ENCODE measurements around the gene EYA2.

EYA2 gene

GRCh38 chr20:47009784-47010183 is 115.1 kb downstream of the EYA2 start:
- DNase-seq, result no peak

DNA sequence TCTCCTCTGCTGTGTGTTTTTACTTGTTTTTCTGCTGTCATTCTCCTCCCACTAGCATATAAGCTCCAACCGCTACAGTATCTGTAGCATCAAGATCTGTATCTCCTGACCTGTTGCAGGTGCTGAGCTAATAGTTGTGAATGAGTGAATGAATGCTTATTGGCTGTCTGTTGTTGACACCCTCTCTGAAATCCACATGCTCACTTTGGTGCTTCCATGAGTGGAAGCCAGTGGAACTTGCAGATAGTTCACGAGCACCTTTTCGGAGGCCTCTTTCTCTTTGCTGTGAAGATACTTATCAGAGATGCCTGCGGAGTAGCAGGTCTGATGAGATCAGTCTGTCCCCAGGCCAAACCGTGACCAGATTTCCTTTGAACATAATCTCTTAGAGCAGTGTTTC is 117.3 kb downstream of the EYA2 start:
- DNase-seq, result no peak

GRCh38 chr20:47013606-47014005 is 119.0 kb downstream of the EYA2 start:
- DNase-seq, result no peak

- DNase-seq, result no peak
Measured at GRCh38 chr20:47016068-47016664, 121.5 kb downstream of the EYA2 start.

GRCh38 chr20:47018381-47018780 is 123.7 kb downstream of the EYA2 start:
- DNase-seq, result no peak

GRCh38 chr20:47019121-47019824 is 124.6 kb downstream of the EYA2 start:
- peak; percentile 1 for DNase-seq

GRCh38 chr20:47020231-47020630 is 125.6 kb downstream of the EYA2 start:
- DNase-seq, result no peak

- DNase-seq, result no peak
Measured at GRCh38 chr20:47021850-47022249, 127.2 kb downstream of the EYA2 start.

- DNase-seq, result no peak
Measured at GRCh38 chr20:47024461-47024937, 129.9 kb downstream of the EYA2 start.

- DNase-seq, result no peak
Measured at GRCh38 chr20:47027042-47027441, 132.4 kb downstream of the EYA2 start.

DNA sequence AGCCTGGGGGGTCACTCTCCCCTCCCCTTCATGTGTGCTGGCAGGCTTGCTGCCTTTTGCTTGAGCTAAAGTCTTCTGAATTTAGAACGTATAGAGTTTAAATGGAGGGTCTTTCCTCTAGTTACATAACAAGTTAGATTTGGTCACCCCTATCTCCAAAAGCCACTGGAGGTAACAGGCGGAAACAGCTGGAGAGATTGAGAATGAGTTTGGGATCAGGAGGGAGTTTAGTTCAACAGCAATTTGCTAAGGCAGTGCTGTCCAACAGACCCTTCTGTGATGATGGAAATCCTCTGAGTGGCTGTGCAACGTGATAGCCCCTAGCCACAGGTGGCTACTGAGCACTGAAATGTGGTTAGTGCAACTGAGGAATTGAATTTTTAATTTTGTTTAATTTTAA is 132.8 kb downstream of the EYA2 start:
- DNase-seq, result no peak

- no peak for DNase-seq
Measured at GRCh38 chr20:47028487-47028886, 133.8 kb downstream of the EYA2 start.

- no peak for DNase-seq
Measured at GRCh38 chr20:47029845-47030244, 135.2 kb downstream of the EYA2 start.

GRCh38 chr20:47030271-47030810 is 135.7 kb downstream of the EYA2 start:
- no peak for DNase-seq

DNA sequence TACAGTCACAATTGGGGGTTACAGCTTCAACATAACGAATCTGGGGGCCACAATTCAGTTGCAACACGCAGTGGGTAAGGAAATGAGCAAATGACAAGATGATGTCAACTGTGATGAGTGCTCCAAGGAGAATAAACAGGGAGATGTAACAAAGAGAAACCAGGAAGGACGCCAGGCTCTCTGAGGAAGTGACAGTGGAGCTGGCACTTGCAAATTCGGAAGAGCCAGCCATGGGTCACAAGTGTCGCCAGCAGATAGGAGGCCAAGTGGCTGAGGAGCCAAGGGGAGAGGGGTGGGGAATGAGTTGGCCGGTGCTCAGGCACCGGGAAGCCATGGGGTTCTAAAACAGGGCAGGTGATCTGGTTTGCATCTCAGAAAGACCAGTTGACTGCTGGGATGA is 136.4 kb downstream of the EYA2 start:
- no peak for DNase-seq

DNA sequence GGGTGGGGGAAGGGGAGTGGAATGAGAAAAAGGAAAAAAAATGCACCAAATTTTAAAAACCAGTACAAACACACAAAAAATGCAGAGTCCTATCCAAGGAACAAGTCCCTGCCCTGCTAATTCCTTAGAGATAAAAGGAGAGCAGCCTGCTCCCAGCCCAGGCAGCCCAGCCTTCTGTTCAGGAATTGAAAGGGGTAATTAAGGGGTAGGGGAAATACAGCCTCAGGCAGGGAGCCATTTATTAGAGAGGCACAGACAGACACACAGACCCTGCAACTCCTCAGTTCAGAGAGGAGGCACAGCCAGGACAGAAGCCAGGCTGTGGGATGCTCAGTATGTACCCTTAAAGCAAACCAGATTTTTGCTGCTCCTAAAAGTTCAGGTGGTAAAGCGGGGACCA is 137.2 kb downstream of the EYA2 start:
- no peak for DNase-seq

DNA sequence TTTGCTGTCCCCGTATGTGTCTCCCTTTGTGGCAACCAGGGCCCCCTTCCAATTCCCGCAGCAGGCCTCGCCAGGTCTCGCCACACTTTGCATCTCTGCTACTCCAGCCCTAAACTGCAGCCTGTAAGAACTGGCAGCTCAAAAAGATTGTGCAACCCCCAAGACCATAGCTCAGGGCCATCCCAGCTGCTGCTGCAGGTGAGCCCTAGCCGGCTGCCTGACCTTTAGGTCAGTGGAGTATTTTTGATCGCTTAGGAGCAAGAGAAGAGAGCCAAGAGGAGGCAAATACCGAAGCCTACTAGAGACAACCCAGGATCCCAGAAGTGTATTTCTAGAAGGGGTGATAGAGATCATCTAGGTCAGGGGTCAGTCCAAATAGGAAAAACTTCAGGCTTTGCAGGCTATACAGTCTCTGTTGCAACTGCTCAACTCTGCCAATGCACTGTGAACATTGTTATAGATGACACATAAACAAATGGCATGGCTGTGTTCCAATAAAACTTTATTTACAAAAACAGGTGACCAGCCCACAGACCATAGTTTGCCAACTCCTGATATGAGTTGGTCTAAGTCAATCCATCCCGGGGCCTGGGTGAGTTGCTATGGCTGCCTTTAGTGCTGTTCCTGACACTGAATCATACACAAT is 138.4 kb downstream of the EYA2 start:
- DNase-seq, result no peak

- DNase-seq, result no peak
Measured at GRCh38 chr20:47033665-47034064, 139.0 kb downstream of the EYA2 start.

GRCh38 chr20:47035026-47035590 is 140.5 kb downstream of the EYA2 start:
- DNase-seq, result no peak

GRCh38 chr20:47036091-47036870 is 141.6 kb downstream of the EYA2 start:
- DNase-seq, result no peak

DNA sequence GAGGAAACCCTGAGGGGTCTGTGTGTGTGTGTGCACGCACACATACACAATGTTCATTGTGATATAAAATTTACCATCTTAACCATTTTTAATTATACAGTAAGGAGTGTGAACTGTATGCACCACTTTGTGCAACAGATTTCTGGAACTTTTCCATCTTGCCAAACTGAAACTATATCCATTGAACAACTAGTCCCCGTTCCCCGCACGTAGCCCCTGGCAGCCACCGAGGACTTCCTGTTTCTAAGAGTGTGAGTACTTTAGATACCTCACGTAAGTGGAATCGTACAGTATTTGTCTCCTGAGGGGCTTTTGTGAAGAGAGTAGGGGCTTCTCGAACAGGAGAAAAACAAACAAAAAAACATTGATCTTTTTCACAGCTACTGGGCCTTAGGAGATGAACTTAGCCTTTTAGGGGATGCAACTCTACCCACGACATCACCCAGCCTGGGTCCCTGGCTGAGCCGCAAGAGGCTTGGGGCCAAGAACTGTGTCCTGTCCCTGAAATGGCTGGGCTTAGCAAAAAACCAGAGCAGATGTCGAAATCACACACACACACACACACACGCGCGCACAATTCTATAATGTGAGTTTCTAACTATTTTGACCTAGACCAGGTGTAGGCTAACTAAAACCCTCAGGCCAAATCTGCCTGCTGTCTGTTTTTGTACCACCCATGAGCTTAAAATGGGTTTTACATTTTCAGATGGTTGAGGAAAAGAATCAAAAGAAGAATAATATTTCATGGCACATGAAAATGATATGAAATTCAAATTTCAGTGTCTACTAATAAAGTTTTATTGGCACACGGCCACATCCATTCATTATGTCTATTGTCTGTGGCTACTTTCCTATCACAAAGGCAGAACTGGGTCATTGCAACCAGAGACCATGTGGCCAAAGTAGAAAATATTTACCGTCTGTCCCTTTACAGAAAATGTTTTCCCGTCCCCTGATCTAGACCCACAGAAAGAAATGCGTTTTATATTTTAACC is 144.2 kb downstream of the EYA2 start:
- no peak for DNase-seq

All from HCEC 1CT (cell line).